SK-N-MC (cell line): ENCODE data around the gene CLRN3.

Experiments used
- EZH2 ChIP-seq: fragments of 200-600 bp; sonication (generic); IDR thresholded peaks from one replicate; pipeline ENCODE4 v1.6.1; 2017; ENCODE audit warnings: antibody characterized with exemption
- FOXP2 ChIP-seq: optimal IDR thresholded peaks from 2 replicates; pipeline ENCODE3; 2011; ENCODE audit warnings: mild to moderate bottlenecking, moderate library complexity; ENCODE audit not compliant: insufficient read depth; ENCODE audit errors: extremely low read length, control extremely low read depth
- POLR2AphosphoS5 ChIP-seq: IDR thresholded peaks from 2 replicates; pipeline ENCODE4 v1.6.1; 2012; ENCODE audit warnings: mild to moderate bottlenecking, low read depth, low read length, borderline replicate concordance

DNA sequence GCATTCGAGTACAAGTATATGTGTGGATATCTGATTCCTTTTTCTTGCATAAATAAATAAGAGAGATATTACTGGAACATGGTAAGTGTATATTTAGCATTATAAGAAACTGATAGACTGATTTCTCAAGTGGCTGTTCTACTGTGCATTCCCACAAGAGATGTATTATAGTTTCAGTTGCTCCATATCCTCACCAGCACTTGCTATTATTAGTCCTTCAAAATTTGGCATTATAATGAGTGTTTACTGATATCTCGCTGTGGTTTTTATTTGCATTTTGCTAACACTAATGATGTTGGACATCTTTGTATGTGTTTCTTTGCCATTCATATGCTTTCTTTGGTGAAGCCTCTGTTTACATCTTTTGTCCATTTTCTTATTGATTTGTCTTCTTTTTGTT is 4.4 kb upstream of the CLRN3 start:
- TF ChIP-seq EZH2 (no peak), POLR2AphosphoS5 (no peak), FOXP2 (no peak)
